ENCODE results near the gene OR51E2.

DNA sequence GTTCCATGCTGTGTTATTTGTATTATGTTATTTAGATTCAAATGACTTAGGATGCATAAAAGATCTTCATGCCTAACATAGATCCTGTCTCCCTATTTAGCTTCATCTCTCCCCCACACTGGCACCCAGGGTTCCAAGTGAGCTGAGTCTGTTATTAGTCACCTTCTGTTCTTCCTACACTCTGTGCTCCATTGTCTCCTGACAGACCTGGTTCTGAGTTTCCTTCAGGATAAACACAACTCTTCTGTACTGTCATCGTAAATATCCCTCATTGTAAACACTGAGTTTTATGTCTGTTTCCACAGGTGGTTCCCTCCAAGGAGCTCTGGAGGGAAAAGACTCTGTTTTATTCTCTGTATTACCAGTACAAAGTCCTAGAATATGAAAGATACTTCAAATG, 15.6 kb upstream of the OR51E2 start:
- TF ChIP-seq POLR2AphosphoS5 (IDR thresholded peaks at IDR 0.05; ENCODE audit: low read depth, low read length) (no peak), TAF1 (IDR thresholded peaks at IDR 0.05; ENCODE audit: borderline replicate concordance, low read depth, low read length) (no peak)
